Nephron (organoid): ENCODE results near the gene KIF6.

Experiments
- H3K27ac Mint-ChIP-seq, 3 experiments: 2 replicates each; pipeline ENCODE4 v1.8.0; 2020; ENCODE audit warnings: mixed read lengths in 3 of 3, mild to moderate bottlenecking in 2 of 3, moderate library complexity in 1 of 3
- H3K27me3 Mint-ChIP-seq: 2 replicates; pipeline ENCODE4 v1.8.0; 2021; ENCODE audit warnings: low read depth, mild to moderate bottlenecking, moderate library complexity, mixed read lengths
- H3K36me3 Mint-ChIP-seq: 2 replicates; pipeline ENCODE4 v1.8.0; 2020; ENCODE audit warnings: low read depth, mixed read lengths
- H3K4me1 Mint-ChIP-seq: 2 replicates; pipeline ENCODE4 v1.8.0; 2020; ENCODE audit warnings: mixed read lengths
- H3K4me3 Mint-ChIP-seq, 3 experiments: 2 replicates each; pipeline ENCODE4 v1.8.0; 2020; ENCODE audit warnings: mild to moderate bottlenecking in 3 of 3, mixed read lengths in 3 of 3, moderate library complexity in 2 of 3
- H3K9me3 Mint-ChIP-seq: 2 replicates; pipeline ENCODE4 v1.8.0; 2020; ENCODE audit warnings: mixed read lengths
- CTCF ChIP-seq, 3 experiments: fragments of 200-600 bp; sonication (generic); IDR thresholded peaks; one replicate each; pipeline ENCODE4 v1.5.0; 2021; ENCODE audit warnings: antibody characterized with exemption in 3 of 3; ENCODE audit not compliant: unreplicated experiment in 3 of 3

Gene KIF6

GRCh38 chr6:39576556-39577303 is 148.5 kb downstream of the KIF6 start:
- Mint-ChIP-seq H3K36me3 (no peaks in the 10 kb centered on the region), H3K27ac (no peak overlapping the region), H3K4me3 (no peak overlapping the region), H3K4me1 (no peaks in the 10 kb centered on the region), H3K27me3 (no peaks in the 10 kb centered on the region), H3K9me3 (no peaks in the 10 kb centered on the region)
- no peak for TF ChIP-seq CTCF (IDR thresholded peaks at IDR 0.05; ENCODE audit: unreplicated experiment in 3 of 3)

GRCh38 chr6:39574991-39575390 is 150.2 kb downstream of the KIF6 start:
- H3K27me3 Mint-ChIP-seq, result no peaks in the 10 kb centered on the region
- TF ChIP-seq CTCF (IDR thresholded peaks at IDR 0.05; ENCODE audit: unreplicated experiment in 3 of 3), result no peak
- H3K27ac Mint-ChIP-seq, result no peak overlapping the region
- no peaks in the 10 kb centered on the region for H3K36me3 Mint-ChIP-seq
- no peaks in the 10 kb centered on the region for H3K9me3 Mint-ChIP-seq
- H3K4me3 Mint-ChIP-seq, result no peak overlapping the region
- H3K4me1 Mint-ChIP-seq, result no peaks in the 10 kb centered on the region

GRCh38 chr6:39573541-39573940 is 151.7 kb downstream of the KIF6 start:
- no peaks in the 10 kb centered on the region for H3K36me3 Mint-ChIP-seq
- H3K4me1 Mint-ChIP-seq, result no peaks in the 10 kb centered on the region
- H3K9me3 Mint-ChIP-seq, result no peaks in the 10 kb centered on the region
- H3K27me3 Mint-ChIP-seq, result no peaks in the 10 kb centered on the region
- no peak overlapping the region for H3K27ac Mint-ChIP-seq
- no peak for TF ChIP-seq CTCF (IDR thresholded peaks at IDR 0.05; ENCODE audit: unreplicated experiment in 3 of 3)
- no peak overlapping the region for H3K4me3 Mint-ChIP-seq

- Mint-ChIP-seq H3K27me3 (peaks cover 4% of the 10 kb centered on the region), H3K27ac (no peak overlapping the region), H3K9me3 (no peaks in the 10 kb centered on the region), H3K4me1 (no peaks in the 10 kb centered on the region), H3K4me3 (no peak overlapping the region), H3K36me3 (no peaks in the 10 kb centered on the region)
- TF ChIP-seq CTCF (IDR thresholded peaks at IDR 0.05; ENCODE audit: unreplicated experiment in 3 of 3), result no peak
Measured at GRCh38 chr6:39572661-39573340, 152.4 kb downstream of the KIF6 start.

GRCh38 chr6:39568896-39569295 is 156.3 kb downstream of the KIF6 start:
- Mint-ChIP-seq H3K36me3 (no peaks in the 10 kb centered on the region), H3K27me3 (peaks cover 4% of the 10 kb centered on the region), H3K4me1 (peaks cover 4% of the 10 kb centered on the region), H3K4me3 (no peak overlapping the region), H3K27ac (peak overlapping the region in 1 of 3 experiments; percentile 40), H3K9me3 (no peaks in the 10 kb centered on the region)
- TF ChIP-seq CTCF (IDR thresholded peaks at IDR 0.05; ENCODE audit: unreplicated experiment in 3 of 3), result no peak

GRCh38 chr6:39567091-39567490 is 158.1 kb downstream of the KIF6 start:
- Mint-ChIP-seq H3K4me3 (no peak overlapping the region), H3K9me3 (no peaks in the 10 kb centered on the region)
- TF ChIP-seq CTCF (IDR thresholded peaks at IDR 0.05; ENCODE audit: unreplicated experiment in 3 of 3), result no peak

More at GRCh38 chr6:39567091-39567490, 158.1 kb downstream of the KIF6 start:
- Mint-ChIP-seq H3K27me3 (peaks cover 4% of the 10 kb centered on the region), H3K36me3 (no peaks in the 10 kb centered on the region), H3K4me1 (peaks cover 4% of the 10 kb centered on the region), H3K27ac (no peak overlapping the region)
